H1 (cell line): Measurements from ENCODE around the gene DESI1. TPM values are rescaled to one million over a fixed set of nuclear protein-coding genes. Genes with fewer than 3 reads are reported as not detected.

Experiments used
- PHF8 ChIP-seq: fragments of 200-600 bp; sonication (generic); conservative IDR thresholded peaks from 2 replicates; pipeline ENCODE4 v1.7.1; 2012; ENCODE audit warnings: low read depth, mild to moderate bottlenecking, inconsistent platforms, low read length, moderate library complexity
- polyA plus RNA-seq, 7 experiments: library from polyadenylated mRNA; depleted of rRNA in 3 of 7; stranded (reverse) in 5 of 7; unstranded in 2 of 7; fragments of >200 nt in 5 of 7; fragments of 200-250 nt in 2 of 7; gene quantifications; 1 replicate in 5 of 7; 2 replicates in 1 of 7; 4 replicates in 1 of 7; pipeline versions ENCODE4 v1.2.1 to v1.2.3, GENCODE V29; 2011 to 2013; ENCODE audit warnings: missing spikeins in 2 of 7, mixed read lengths in 2 of 7
- total RNA-seq: library from RNA; stranded (reverse); fragmentation: NEBNext Ultra II Directional; extraction: Animal tissue kit (Norgen Biotek cat#: 25700); gene quantifications from 2 replicates; pipeline ENCODE4 v1.2.1, GENCODE V29; 2021

DESI1 gene
- total and polyA plus RNA-seq, 2 of the 8 experiments (the other 6 are each of a cell fraction or from before 2014, with no cell fraction given) = 27.6 to 34.3 TPM

GRCh38 chr22:41570221-41570620, 50.6 kb downstream of the DESI1 start (continued):
- TF ChIP-seq PHF8 = no peak
